Transverse colon (tissue), 3 donors: Measurements from ENCODE around the gene PLCB2.

Experiments used
- CTCF ChIP-seq, 5 experiments: fragments of 200-600 bp in 3 of 5; fragments of 450-650 bp in 2 of 5; sonication (generic) in 3 of 5; IDR thresholded peaks; 1 replicate in 2 of 5; 2 replicates in 3 of 5; pipeline ENCODE4 v1.5.1; 2016 to 2017; ENCODE audit warnings: antibody characterized with exemption in 5 of 5, inconsistent platforms in 3 of 5, mild to moderate bottlenecking in 2 of 5, moderate library complexity in 1 of 5
- POLR2A ChIP-seq: fragments of 450-650 bp; IDR thresholded peaks from one replicate; pipeline ENCODE4 v1.6.1; 2016; ENCODE audit warnings: antibody characterized with exemption, mild to moderate bottlenecking, moderate library complexity

- TF ChIP-seq CTCF (IDR thresholded peaks at IDR 0.05) (no peak), POLR2A (no peak)
These were observed 7.4 kb downstream of the PLCB2 start for GRCh38 chr15:40300367-40300766.
